HepG2 (cell line): ENCODE results near the gene BRCA1. TPM values are rescaled to one million over a fixed set of nuclear protein-coding genes. Genes with fewer than 3 reads are reported as not detected.
A peak's percentile ranks its signal among the peaks of the same experiment; 100 is the strongest.

Source experiments
- EHMT2 ChIP-seq: fragments of 200-600 bp; sonication (generic); IDR thresholded peaks from 2 replicates; pipeline ENCODE4 v1.7.0; 2017; ENCODE audit warnings: antibody characterized with exemption, low read depth, low read length, borderline replicate concordance
- FOXC1 ChIP-seq: sonication (generic); formaldehyde crosslinking; IDR thresholded peaks from 2 replicates; pipeline ENCODE4 v1.8.0; 2022; ENCODE audit warnings: mild to moderate bottlenecking, missing genetic modification reagents, borderline replicate concordance
- GATA4 ChIP-seq: sonication (generic); IDR thresholded peaks from 2 replicates; pipeline ENCODE4 v1.6.1; 2016; ENCODE audit warnings: antibody characterized with exemption, low read depth, borderline replicate concordance
- HNRNPLL ChIP-seq: fragments of 200-400 bp; formaldehyde crosslinking; IDR thresholded peaks from 2 replicates; pipeline ENCODE4 v1.6.1; 2017; ENCODE audit warnings: mild to moderate bottlenecking, low read depth, low read length; ENCODE audit not compliant: poor library complexity, severe bottlenecking
- SMAD9 ChIP-seq: sonication (generic); formaldehyde crosslinking; IDR thresholded peaks from 2 replicates; pipeline ENCODE4 v1.5.1; 2020; ENCODE audit warnings: mild to moderate bottlenecking, missing genetic modification reagents
- TEAD2 ChIP-seq: sonication (generic); formaldehyde crosslinking; IDR thresholded peaks from 2 replicates; pipeline ENCODE4 v1.9.0; 2021; ENCODE audit warnings: missing genetic modification reagents
- ZNF274 ChIP-seq: sonication (generic); formaldehyde crosslinking; IDR thresholded peaks from 2 replicates; pipeline ENCODE4 v1.5.1; 2020; ENCODE audit warnings: mild to moderate bottlenecking, missing genetic modification reagents
- ZNF354B ChIP-seq: sonication (generic); formaldehyde crosslinking; IDR thresholded peaks from 2 replicates; pipeline ENCODE4 v1.8.0; 2022; ENCODE audit warnings: mild to moderate bottlenecking, missing genetic modification reagents
- ZNF709 ChIP-seq: sonication (generic); formaldehyde crosslinking; IDR thresholded peaks from 2 replicates; pipeline ENCODE4 v1.5.0; 2020; ENCODE audit warnings: mild to moderate bottlenecking, missing genetic modification reagents
- ZNF737 ChIP-seq: sonication (generic); formaldehyde crosslinking; IDR thresholded peaks from 2 replicates; pipeline ENCODE4 v1.5.0; 2020; ENCODE audit warnings: missing genetic modification reagents, mild to moderate bottlenecking, borderline replicate concordance
- ZSCAN30 ChIP-seq: sonication (generic); formaldehyde crosslinking; IDR thresholded peaks from 2 replicates; pipeline ENCODE4 v1.5.0; 2020; ENCODE audit warnings: mild to moderate bottlenecking, missing genetic modification reagents
- polyA plus RNA-seq, 8 experiments: library from polyadenylated mRNA; depleted of rRNA in 3 of 8; stranded (reverse) in 7 of 8; unstranded in 1 of 8; fragments of >200 nt; fragmentation: Illumina TruSeq in 4 of 8; extraction: Trizol in 4 of 8; gene quantifications; 2 replicates each; pipeline versions ENCODE4 v1.2.1 to v1.2.3, GENCODE V29; 2011 to 2016; ENCODE audit warnings: low read depth in 4 of 8, missing spikeins in 1 of 8, mixed read lengths in 1 of 8; ENCODE audit not compliant: insufficient read depth in 1 of 8
- total RNA-seq, 5 experiments: library from RNA; depleted of rRNA; stranded (reverse); fragments of >200 nt; fragmentation: Illumina TruSeq; extraction: Trizol; gene quantifications; 2 replicates each; pipeline ENCODE4 v1.2.3, GENCODE V29; 2016; ENCODE audit warnings: low read depth in 1 of 5
- TF ChIP-seq, protein P1 (sequence below): sonication (generic); formaldehyde crosslinking; IDR thresholded peaks from 2 replicates; pipeline ENCODE4 v1.4.0; 2020; ENCODE audit warnings: mild to moderate bottlenecking, missing genetic modification reagents
- TF ChIP-seq, protein P2 (sequence below): sonication (generic); formaldehyde crosslinking; IDR thresholded peaks from 2 replicates; pipeline ENCODE4 v1.8.1; 2023; ENCODE audit warnings: mild to moderate bottlenecking, missing genetic modification reagents
- TF ChIP-seq, protein P3 (sequence below): sonication (generic); formaldehyde crosslinking; IDR thresholded peaks from 2 replicates; pipeline ENCODE4 v1.4.0; 2020; ENCODE audit warnings: missing genetic modification reagents
- TF ChIP-seq, protein P4 (sequence below): sonication (generic); formaldehyde crosslinking; conservative IDR thresholded peaks from 2 replicates; pipeline ENCODE4 v1.8.0; 2022; ENCODE audit warnings: low read depth, missing genetic modification reagents

Gene BRCA1
- total and polyA plus RNA-seq, 2 of the 13 experiments (the other 11 are each of a cell fraction or from before 2014, with no cell fraction given), result 13.3 to 37.5 TPM

DNA sequence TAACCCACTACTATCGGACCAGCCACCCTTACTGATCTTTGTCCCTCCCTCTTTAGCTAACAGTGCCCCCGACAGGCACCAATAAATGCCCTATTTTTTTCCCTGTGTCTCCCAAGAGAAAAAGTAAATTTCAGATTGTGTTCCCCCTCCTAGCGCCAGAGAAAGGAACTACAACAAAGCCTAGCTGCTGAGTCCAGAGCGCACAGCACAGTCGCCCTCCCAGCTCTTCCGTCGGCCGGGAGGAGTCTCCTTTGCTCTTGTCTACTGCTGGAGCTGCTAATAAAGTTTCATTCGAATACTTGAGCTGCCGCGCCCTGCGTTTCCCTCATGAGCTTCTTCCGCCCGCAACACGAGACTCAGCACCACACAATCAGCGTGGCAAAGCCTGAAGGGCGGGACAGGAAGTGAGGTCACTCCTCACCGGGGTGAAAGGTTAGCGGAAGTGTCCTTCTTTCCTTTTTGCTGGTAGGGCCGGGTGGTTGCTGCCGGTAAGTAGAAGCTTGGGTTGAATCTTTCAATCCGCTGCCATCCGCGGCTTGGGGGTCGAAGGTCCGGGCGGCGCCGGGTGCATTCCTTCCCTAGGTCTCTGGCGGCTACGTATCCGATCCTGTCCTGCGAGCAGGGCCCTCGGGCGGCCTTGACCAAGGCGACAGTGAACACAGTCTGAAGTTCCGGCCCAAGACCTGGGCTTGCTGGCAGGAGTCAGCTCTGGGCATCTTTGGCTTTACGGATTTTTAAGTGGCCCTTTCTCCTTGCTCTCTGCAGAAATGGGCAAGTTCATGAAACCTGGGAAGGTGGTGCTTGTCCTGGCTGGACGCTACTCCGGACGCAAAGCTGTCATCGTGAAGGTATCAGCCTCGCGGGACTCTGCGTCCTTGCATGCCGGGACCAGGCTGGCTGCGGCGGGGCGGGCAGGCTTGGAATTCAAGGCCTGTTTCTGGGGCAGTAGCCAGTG, 126.9 kb downstream of the BRCA1 start, which contains the start of gene RPL27 (continued):
- TF ChIP-seq, protein P1, sequence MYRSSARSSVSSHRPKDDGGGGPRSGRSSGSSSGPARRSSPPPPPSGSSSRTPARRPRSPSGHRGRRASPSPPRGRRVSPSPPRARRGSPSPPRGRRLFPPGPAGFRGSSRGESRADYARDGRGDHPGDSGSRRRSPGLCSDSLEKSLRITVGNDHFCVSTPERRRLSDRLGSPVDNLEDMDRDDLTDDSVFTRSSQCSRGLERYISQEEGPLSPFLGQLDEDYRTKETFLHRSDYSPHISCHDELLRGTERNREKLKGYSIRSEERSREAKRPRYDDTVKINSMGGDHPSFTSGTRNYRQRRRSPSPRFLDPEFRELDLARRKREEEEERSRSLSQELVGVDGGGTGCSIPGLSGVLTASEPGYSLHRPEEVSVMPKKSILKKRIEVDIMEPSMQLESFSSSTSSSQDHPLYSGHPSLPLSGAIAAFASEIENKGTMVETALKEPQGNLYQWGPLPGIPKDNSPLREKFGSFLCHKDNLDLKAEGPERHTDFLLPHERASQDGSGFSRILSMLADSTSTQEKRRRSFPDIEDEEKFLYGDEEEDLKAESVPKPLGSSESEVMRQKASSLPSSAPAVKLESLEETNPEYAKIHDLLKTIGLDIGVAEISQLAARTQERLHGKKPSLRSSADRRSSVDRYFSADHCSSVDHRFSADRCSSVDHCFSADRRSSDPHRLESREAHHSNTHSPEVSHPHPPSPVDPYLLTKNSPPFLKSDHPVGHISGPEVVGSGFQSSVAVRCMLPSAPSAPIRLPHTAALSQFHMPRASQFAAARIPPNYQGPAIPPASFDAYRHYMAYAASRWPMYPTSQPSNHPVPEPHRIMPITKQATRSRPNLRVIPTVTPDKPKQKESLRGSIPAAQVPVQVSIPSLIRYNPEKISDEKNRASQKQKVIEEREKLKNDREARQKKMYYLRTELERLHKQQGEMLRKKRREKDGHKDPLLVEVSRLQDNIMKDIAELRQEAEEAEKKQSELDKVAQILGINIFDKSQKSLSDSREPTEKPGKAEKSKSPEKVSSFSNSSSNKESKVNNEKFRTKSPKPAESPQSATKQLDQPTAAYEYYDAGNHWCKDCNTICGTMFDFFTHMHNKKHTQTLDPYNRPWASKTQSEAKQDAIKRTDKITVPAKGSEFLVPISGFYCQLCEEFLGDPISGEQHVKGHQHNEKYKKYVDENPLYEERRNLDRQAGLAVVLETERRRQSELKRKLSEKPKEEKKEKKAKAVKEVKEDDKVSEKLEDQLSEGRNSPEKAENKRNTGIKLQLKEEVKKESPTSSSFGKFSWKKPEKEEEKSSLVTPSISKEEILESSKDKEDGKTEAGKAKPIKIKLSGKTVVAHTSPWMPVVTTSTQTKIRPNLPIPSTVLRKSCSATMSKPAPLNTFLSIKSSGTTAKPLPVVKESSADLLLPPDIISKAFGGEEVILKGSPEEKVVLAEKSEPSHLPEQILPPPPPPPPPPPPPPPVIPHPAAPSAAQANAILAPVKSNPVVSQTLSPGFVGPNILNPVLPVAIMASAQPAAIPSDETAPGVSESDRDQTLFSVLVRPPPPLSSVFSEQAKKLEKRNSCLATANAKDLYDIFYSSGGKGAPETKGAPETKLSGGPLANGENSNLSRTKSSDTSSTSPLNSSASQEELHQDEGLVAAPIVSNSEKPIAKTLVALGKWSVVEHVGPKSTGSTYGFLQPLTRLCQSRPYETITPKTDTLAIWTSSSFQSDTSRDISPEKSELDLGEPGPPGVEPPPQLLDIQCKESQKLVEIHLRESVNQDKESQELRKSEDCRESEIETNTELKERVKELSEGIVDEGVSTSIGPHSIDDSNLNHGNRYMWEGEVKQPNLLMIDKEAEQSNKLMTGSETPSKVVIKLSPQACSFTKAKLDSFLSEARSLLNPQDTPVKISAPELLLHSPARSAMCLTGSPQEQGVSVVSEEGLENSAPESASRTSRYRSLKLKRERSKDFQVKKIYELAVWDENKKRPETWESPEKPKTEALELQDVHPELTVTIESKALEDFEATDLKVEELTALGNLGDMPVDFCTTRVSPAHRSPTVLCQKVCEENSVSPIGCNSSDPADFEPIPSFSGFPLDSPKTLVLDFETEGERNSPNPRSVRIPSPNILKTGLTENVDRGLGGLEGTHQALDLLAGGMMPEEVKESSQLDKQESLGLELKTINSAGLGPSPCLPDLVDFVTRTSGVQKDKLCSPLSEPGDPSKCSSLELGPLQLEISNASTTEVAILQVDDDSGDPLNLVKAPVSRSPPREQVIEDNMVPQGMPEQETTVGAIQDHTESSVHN (CRISPR knock-in tag), result peak; percentile 99
- TF ChIP-seq ZSCAN30, result no peak
- TF ChIP-seq GATA4, result peak; percentile 29; the same call in 1 of the 2 replicates
- peak; percentile 77 for TF ChIP-seq ZNF274
- TF ChIP-seq ZNF737, result 0 out of 2 replicates have a peak, but pooled peaks have one; percentile 74
- peak; percentile 46; the same call in 1 of the 2 replicates for TF ChIP-seq TEAD2 (CRISPR knock-in tag)
- TF ChIP-seq, protein P2, sequence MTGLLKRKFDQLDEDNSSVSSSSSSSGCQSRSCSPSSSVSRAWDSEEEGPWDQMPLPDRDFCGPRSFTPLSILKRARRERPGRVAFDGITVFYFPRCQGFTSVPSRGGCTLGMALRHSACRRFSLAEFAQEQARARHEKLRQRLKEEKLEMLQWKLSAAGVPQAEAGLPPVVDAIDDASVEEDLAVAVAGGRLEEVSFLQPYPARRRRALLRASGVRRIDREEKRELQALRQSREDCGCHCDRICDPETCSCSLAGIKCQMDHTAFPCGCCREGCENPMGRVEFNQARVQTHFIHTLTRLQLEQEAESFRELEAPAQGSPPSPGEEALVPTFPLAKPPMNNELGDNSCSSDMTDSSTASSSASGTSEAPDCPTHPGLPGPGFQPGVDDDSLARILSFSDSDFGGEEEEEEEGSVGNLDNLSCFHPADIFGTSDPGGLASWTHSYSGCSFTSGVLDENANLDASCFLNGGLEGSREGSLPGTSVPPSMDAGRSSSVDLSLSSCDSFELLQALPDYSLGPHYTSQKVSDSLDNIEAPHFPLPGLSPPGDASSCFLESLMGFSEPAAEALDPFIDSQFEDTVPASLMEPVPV (CRISPR knock-in tag), result peak; percentile 92
- TF ChIP-seq HNRNPLL, result peak; percentile 67
- no peak for TF ChIP-seq ZNF354B
- TF ChIP-seq SMAD9 (CRISPR knock-in tag), result no peak
- TF ChIP-seq ZNF709, result peak; percentile 94
- TF ChIP-seq EHMT2, result no peak
- TF ChIP-seq, protein P3, sequence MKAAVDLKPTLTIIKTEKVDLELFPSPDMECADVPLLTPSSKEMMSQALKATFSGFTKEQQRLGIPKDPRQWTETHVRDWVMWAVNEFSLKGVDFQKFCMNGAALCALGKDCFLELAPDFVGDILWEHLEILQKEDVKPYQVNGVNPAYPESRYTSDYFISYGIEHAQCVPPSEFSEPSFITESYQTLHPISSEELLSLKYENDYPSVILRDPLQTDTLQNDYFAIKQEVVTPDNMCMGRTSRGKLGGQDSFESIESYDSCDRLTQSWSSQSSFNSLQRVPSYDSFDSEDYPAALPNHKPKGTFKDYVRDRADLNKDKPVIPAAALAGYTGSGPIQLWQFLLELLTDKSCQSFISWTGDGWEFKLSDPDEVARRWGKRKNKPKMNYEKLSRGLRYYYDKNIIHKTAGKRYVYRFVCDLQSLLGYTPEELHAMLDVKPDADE (CRISPR knock-in tag), result 0 out of 2 replicates have a peak, but pooled peaks have one; percentile 8
- TF ChIP-seq, protein P4, sequence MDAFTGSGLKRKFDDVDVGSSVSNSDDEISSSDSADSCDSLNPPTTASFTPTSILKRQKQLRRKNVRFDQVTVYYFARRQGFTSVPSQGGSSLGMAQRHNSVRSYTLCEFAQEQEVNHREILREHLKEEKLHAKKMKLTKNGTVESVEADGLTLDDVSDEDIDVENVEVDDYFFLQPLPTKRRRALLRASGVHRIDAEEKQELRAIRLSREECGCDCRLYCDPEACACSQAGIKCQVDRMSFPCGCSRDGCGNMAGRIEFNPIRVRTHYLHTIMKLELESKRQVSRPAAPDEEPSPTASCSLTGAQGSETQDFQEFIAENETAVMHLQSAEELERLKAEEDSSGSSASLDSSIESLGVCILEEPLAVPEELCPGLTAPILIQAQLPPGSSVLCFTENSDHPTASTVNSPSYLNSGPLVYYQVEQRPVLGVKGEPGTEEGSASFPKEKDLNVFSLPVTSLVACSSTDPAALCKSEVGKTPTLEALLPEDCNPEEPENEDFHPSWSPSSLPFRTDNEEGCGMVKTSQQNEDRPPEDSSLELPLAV, result no peak
- peak; percentile 82 for TF ChIP-seq FOXC1 (CRISPR knock-in tag)
